ENCODE data around the gene SLF2.
A peak's percentile ranks its signal among the peaks of the same experiment; 100 is the strongest.

SLF2 gene

GRCh38 chr10:100897976-100898375, 14.8 kb upstream of the SLF2 start:
- Mint-ChIP-seq H3K4me1 (peaks cover 34% of the 10 kb centered on the region), H3K36me3 (ENCODE audit: low read depth) (no peaks in the 10 kb centered on the region), H3K27ac (peak overlapping the region; percentile 67 to 85 (median 75)), H3K27me3 (ENCODE audit: low read depth) (peaks cover 13% of the 10 kb centered on the region), H3K4me3 (peak overlapping the region; percentile 65 to 87 (median 68)), H3K9me3 (no peaks in the 10 kb centered on the region)
- no peak for TF ChIP-seq CTCF (IDR thresholded peaks at IDR 0.05; ENCODE audit: unreplicated experiment in 3 of 3)

GRCh38 chr10:100899171-100899570, 13.6 kb upstream of the SLF2 start:
- Mint-ChIP-seq H3K36me3 (ENCODE audit: low read depth) (no peaks in the 10 kb centered on the region), H3K4me3 (peak overlapping the region in 2 of 3 experiments; percentile 32 to 87), H3K27ac (no peak overlapping the region), H3K4me1 (peaks cover 40% of the 10 kb centered on the region), H3K9me3 (no peaks in the 10 kb centered on the region), H3K27me3 (ENCODE audit: low read depth) (peaks cover 13% of the 10 kb centered on the region)
- no peak for TF ChIP-seq CTCF (IDR thresholded peaks at IDR 0.05; ENCODE audit: unreplicated experiment in 3 of 3)

GRCh38 chr10:100901051-100901450, 11.7 kb upstream of the SLF2 start:
- peaks cover 7% of the 10 kb centered on the region for H3K27me3 Mint-ChIP-seq (ENCODE audit: low read depth)
- peak overlapping the region; percentile 17 to 83 (median 70) for H3K4me3 Mint-ChIP-seq
- TF ChIP-seq CTCF (IDR thresholded peaks at IDR 0.05; ENCODE audit: unreplicated experiment in 3 of 3): no peak
- peak overlapping the region; percentile 66 to 76 (median 69) for H3K27ac Mint-ChIP-seq
- H3K9me3 Mint-ChIP-seq: no peaks in the 10 kb centered on the region
- H3K36me3 Mint-ChIP-seq (ENCODE audit: low read depth): no peaks in the 10 kb centered on the region
- peaks cover 32% of the 10 kb centered on the region for H3K4me1 Mint-ChIP-seq

GRCh38 chr10:100902622-100903021, 10.1 kb upstream of the SLF2 start:
- peaks cover 7% of the 10 kb centered on the region for H3K27me3 Mint-ChIP-seq (ENCODE audit: low read depth)

GRCh38 chr10:100904917-100905316, 7.8 kb upstream of the SLF2 start:
- H3K9me3 Mint-ChIP-seq: no peaks in the 10 kb centered on the region
- peak overlapping the region; percentile 28 to 62 (median 51) for H3K27ac Mint-ChIP-seq
- peaks cover 38% of the 10 kb centered on the region for H3K4me1 Mint-ChIP-seq
- TF ChIP-seq CTCF (IDR thresholded peaks at IDR 0.05; ENCODE audit: unreplicated experiment in 3 of 3): no peak
- peak overlapping the region in 2 of 3 experiments; percentile 22 to 29 for H3K4me3 Mint-ChIP-seq
- H3K36me3 Mint-ChIP-seq (ENCODE audit: low read depth): no peaks in the 10 kb centered on the region
- H3K27me3 Mint-ChIP-seq (ENCODE audit: low read depth): peaks cover 7% of the 10 kb centered on the region

More at GRCh38 chr10:100902622-100903021, 10.1 kb upstream of the SLF2 start:
- Mint-ChIP-seq H3K4me3 (peak overlapping the region in 2 of 3 experiments; percentile 29 to 83), H3K27ac (no peak overlapping the region), H3K9me3 (no peaks in the 10 kb centered on the region), H3K4me1 (peaks cover 30% of the 10 kb centered on the region), H3K36me3 (ENCODE audit: low read depth) (no peaks in the 10 kb centered on the region)
- no peak for TF ChIP-seq CTCF (IDR thresholded peaks at IDR 0.05; ENCODE audit: unreplicated experiment in 3 of 3)

GRCh38 chr10:100907175-100907574, 5.6 kb upstream of the SLF2 start:
- no peak for TF ChIP-seq CTCF (IDR thresholded peaks at IDR 0.05; ENCODE audit: unreplicated experiment in 3 of 3)
- Mint-ChIP-seq H3K27me3 (ENCODE audit: low read depth) (no peaks in the 10 kb centered on the region), H3K4me3 (no peak overlapping the region), H3K27ac (peak overlapping the region in 1 of 3 experiments; percentile 41), H3K4me1 (peaks cover 55% of the 10 kb centered on the region), H3K36me3 (ENCODE audit: low read depth) (no peaks in the 10 kb centered on the region), H3K9me3 (no peaks in the 10 kb centered on the region)
